NCI-H774 (cell line): Measurements from ENCODE around the gene POU6F2.
A peak's percentile ranks its signal among the peaks of the same experiment; 100 is the strongest.

Experiments
- DNase-seq: peaks from one replicate; lab custom pipeline; 2025; lab: John Stamatoyannopoulos, UW

The POU6F2 gene

GRCh38 chr7:39069896-39070881 is 92.5 kb downstream of the POU6F2 start:
- DNase-seq = no peak

GRCh38 chr7:39071116-39071515 is 93.4 kb downstream of the POU6F2 start:
- no peak for DNase-seq

- peak; percentile 47 for DNase-seq
Measured at GRCh38 chr7:39073432-39073831, 95.7 kb downstream of the POU6F2 start.

- DNase-seq = no peak
Measured at GRCh38 chr7:39075210-39075609, 97.5 kb downstream of the POU6F2 start.

GRCh38 chr7:39083781-39084180 is 106.1 kb downstream of the POU6F2 start:
- no peak for DNase-seq

- peak; percentile 77 for DNase-seq
Measured at GRCh38 chr7:39084349-39084748, 106.6 kb downstream of the POU6F2 start.

- DNase-seq = no peak
Measured at GRCh38 chr7:39085189-39085588, 107.5 kb downstream of the POU6F2 start.

- peak; percentile 80 for DNase-seq
Measured at GRCh38 chr7:39085590-39086049, 107.9 kb downstream of the POU6F2 start.

- DNase-seq = no peak
Measured at GRCh38 chr7:39086638-39087360, 109.1 kb downstream of the POU6F2 start.

GRCh38 chr7:39088730-39089593 is 111.3 kb downstream of the POU6F2 start:
- no peak for DNase-seq

GRCh38 chr7:39091145-39091544 is 113.4 kb downstream of the POU6F2 start:
- DNase-seq = no peak

GRCh38 chr7:39091774-39092173 is 114.1 kb downstream of the POU6F2 start:
- DNase-seq = no peak

- DNase-seq = no peak
Measured at GRCh38 chr7:39094731-39095130, 117.0 kb downstream of the POU6F2 start.

- DNase-seq = no peak
Measured at GRCh38 chr7:39095875-39096619, 118.3 kb downstream of the POU6F2 start.

GRCh38 chr7:39098506-39098905 is 120.8 kb downstream of the POU6F2 start:
- DNase-seq = no peak

- DNase-seq = no peak
Measured at GRCh38 chr7:39099146-39099545, 121.4 kb downstream of the POU6F2 start.

GRCh38 chr7:39100270-39100669 is 122.6 kb downstream of the POU6F2 start:
- DNase-seq = no peak

- peak; percentile 65 for DNase-seq
Measured at GRCh38 chr7:39102234-39102633, 124.5 kb downstream of the POU6F2 start.

- DNase-seq = no peak
Measured at GRCh38 chr7:39105720-39106119, 128.0 kb downstream of the POU6F2 start.

GRCh38 chr7:39125846-39126245 is 148.1 kb downstream of the POU6F2 start:
- DNase-seq = no peak

- no peak for DNase-seq
Measured at GRCh38 chr7:39127058-39127457, 149.3 kb downstream of the POU6F2 start.
